Coronary artery (tissue), 2 donors: ENCODE data around the gene PLEKHG4.
A peak's percentile ranks its signal among the peaks of the same experiment; 100 is the strongest.

Experiments used
- DNase-seq: peaks from one replicate; pipeline ENCODE4 v3.0.0-alpha.2; 2017; ENCODE audit warnings: low spot score
- H3K27ac ChIP-seq, 2 donors: fragments of 200-600 bp; sonication (generic); one replicate each; pipeline ENCODE4 v1.5.1; 2016 to 2019
- H3K4me3 ChIP-seq: fragments of 200-600 bp; sonication (generic); 2 replicates; pipeline ENCODE4 v1.5.1; 2016; ENCODE audit warnings: mild to moderate bottlenecking, moderate library complexity
- TF ChIP-seq, protein P1 (sequence below): fragments of 200-600 bp; sonication (generic); IDR thresholded peaks from one replicate; pipeline ENCODE4 v1.5.1; 2019; ENCODE audit warnings: antibody characterized with exemption

The PLEKHG4 gene, protein sequence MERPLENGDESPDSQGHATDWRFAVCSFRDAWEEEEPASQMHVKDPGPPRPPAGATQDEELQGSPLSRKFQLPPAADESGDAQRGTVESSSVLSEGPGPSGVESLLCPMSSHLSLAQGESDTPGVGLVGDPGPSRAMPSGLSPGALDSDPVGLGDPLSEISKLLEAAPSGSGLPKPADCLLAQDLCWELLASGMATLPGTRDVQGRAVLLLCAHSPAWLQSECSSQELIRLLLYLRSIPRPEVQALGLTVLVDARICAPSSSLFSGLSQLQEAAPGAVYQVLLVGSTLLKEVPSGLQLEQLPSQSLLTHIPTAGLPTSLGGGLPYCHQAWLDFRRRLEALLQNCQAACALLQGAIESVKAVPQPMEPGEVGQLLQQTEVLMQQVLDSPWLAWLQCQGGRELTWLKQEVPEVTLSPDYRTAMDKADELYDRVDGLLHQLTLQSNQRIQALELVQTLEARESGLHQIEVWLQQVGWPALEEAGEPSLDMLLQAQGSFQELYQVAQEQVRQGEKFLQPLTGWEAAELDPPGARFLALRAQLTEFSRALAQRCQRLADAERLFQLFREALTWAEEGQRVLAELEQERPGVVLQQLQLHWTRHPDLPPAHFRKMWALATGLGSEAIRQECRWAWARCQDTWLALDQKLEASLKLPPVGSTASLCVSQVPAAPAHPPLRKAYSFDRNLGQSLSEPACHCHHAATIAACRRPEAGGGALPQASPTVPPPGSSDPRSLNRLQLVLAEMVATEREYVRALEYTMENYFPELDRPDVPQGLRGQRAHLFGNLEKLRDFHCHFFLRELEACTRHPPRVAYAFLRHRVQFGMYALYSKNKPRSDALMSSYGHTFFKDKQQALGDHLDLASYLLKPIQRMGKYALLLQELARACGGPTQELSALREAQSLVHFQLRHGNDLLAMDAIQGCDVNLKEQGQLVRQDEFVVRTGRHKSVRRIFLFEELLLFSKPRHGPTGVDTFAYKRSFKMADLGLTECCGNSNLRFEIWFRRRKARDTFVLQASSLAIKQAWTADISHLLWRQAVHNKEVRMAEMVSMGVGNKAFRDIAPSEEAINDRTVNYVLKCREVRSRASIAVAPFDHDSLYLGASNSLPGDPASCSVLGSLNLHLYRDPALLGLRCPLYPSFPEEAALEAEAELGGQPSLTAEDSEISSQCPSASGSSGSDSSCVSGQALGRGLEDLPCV

DNA sequence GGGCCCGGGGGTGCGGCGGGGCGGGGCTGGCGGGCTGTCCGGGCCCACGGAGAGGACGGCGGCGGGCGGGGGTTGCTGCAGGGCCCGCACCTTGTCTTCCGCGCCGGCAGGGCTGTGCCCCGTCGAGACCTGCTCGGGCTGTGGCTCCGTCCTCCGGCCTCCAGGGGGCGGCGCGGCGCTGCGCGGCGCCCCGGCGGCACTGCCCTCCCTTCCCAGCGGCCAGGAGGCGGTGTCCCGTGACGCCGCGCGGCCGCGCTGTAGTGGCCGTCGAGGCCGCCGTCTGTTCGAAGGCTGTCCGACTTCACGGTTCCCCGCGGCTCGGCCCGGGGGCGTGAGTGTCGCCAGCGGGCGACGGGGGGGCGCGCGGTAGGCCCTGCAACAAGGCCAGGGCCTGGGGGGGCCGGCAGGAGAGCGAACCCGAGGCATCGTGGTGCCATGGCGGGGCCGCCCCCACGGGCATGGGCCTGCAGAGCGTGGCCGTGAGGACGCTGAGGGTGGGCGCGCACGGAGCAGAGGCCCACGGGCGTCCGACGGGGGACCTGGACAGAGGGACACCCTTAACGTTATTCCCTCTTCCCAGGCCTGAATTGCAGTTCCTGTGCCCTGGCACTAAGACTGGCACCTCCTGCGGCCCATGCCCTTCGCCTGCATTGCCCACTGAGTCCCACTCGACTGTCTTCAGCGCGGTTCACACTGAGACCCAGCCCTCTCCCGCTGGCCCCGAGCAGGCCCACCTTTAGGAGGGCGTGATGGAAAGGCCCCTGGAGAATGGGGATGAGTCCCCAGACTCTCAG, at the start of gene PLEKHG4:
Gene PLEKHG4, plus strand, starts transcription at position 237 of the 794 bp plus-strand sequence. Its CDS starts 513 bp downstream, at position 750.
- no peak for DNase-seq
- TF ChIP-seq, protein P1, sequence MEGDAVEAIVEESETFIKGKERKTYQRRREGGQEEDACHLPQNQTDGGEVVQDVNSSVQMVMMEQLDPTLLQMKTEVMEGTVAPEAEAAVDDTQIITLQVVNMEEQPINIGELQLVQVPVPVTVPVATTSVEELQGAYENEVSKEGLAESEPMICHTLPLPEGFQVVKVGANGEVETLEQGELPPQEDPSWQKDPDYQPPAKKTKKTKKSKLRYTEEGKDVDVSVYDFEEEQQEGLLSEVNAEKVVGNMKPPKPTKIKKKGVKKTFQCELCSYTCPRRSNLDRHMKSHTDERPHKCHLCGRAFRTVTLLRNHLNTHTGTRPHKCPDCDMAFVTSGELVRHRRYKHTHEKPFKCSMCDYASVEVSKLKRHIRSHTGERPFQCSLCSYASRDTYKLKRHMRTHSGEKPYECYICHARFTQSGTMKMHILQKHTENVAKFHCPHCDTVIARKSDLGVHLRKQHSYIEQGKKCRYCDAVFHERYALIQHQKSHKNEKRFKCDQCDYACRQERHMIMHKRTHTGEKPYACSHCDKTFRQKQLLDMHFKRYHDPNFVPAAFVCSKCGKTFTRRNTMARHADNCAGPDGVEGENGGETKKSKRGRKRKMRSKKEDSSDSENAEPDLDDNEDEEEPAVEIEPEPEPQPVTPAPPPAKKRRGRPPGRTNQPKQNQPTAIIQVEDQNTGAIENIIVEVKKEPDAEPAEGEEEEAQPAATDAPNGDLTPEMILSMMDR: peak; percentile 74
- Histone ChIP-seq H3K4me3 (peak within 1 kb of the TSS; percentile 84), H3K27ac (peak within 1 kb of the TSS; percentile 67 to 83)

DNA sequence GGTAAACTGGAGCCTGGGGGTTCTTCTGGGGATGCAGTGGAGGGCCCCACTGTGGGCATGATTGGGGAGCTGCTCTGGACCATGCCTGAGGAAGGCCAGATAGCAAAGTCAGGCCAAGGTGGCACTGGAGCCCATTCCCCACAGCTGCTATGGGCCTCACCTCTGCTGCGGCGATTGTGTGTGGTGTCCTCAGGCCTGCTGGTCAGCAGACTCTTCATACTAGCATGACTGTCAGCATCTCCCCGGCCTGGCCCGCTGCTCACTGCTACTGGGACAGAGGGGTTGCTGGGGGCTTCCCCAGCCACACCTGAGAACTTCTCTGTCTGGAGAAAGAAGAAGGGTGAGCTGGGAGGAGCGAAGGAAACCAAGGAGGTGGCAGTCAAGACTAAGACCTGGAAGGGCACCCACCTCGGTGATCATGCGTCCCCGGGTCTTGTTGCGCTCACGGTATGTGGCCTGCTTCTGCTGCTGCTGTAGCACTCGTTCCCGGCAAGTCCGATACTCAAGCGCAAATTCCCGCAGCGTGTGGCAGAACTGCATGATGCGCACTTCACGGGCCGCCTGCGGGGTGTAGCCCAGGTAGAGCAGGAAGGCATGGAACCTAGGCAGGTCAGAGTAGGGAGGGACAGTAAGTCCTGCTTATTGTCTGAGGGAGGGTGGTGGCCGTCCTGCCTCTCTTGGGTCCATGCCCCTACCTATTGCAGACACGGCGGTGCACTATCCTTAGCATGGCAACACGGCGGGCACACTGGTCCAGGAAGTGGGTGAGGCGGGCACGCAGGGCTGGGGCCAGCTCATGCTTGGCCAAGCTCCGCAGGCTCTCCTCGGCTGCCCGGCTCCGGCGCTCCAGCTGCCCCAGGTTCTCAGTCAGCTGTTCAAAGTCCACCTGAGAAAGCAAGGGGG, 49.2 kb upstream of the PLEKHG4 start:
- Histone ChIP-seq H3K27ac (no peak overlapping the region), H3K4me3 (no peak overlapping the region)
- no peak for DNase-seq
- TF ChIP-seq, protein P1: no peak

DNA sequence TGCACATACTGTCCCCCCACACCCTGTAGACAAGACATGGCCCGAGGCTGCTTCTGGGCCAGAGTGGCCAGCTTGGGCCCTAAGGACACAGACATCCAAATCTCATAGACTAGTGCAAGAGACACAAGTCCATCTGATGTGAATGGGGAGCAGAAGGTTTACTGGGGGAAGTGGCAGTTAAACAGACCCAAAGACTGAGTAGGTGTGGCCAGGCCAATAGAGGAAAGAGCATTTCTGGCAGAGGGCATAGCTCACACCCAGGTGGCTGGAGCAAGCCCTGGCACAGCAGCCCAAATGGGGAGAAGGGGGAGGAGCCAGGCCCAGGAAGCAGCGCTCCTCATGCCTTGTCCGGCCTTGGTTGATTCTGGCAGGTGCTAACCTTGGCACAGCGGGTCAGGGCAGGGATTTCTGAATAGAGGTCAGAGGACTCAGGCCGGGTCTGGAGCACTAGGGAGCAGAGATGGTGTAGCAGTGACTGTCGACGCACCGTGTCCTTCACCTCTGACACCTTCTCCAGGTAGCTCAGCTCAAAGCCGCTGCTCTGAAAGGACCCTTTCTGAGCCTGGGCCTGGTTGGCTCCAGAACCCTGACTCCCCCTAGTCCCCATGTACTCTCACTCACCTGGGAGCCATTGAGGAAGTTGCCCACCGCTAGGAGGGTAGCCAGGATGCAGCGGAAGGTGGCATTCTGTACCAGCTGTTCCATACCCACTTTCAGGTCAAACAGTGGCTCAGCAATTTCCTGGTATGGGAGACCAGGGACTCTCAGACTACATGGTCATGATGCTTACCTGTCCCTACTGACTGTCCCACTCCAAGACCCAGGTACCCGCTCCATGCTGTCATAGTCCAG, 48.3 kb upstream of the PLEKHG4 start:
- no peak overlapping the region for H3K27ac ChIP-seq
- TF ChIP-seq, protein P1: no peak
- H3K4me3 ChIP-seq: no peak overlapping the region
- DNase-seq: no peak

DNA sequence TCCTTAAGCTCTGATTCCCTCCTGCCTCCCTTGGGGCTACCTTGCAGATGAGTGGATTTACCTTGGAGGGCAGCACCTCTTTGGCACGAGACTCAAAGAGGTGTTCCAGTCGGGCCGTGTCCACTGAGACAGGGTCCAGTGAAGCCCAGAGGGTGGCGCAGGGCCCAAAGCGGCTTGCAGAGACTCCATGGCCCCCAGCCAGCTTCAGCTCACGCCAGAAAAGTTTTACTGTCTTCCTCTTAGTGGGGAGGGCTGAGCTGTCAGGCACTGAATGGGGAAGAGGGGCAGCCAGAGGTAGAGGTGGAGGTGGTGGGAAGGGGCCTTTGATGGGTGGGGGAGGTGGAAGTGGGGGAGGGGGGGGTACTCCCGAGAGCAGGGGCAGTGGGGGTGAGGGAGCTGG, 45.7 kb upstream of the PLEKHG4 start:
- no peak for DNase-seq
- TF ChIP-seq, protein P1: no peak
- Histone ChIP-seq H3K4me3 (no peak overlapping the region), H3K27ac (no peak overlapping the region)

DNA sequence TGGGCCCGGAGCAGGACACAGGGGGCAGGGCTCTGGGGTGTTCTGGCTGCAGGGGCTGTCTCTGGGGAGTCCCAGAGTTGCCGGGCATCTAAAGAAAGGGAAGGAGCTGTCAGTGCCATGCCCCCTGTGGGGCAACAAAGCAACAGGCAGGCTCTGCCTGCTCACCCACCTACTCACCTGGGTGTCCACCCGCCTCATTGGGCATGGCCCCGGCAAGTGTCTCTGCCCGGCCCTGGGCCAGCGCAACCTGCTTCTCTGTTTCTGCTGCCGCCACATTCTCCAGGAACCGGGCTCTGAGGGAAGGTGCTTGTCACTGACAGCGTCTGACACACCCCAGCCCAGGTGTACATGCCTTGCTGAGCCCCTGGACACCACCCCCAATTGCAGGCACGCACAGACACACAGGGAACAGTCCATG, 45.1 kb upstream of the PLEKHG4 start:
- no peak overlapping the region for H3K27ac ChIP-seq
- DNase-seq: no peak
- no peak overlapping the region for H3K4me3 ChIP-seq
- TF ChIP-seq, protein P1: no peak
